K562 (cell line): ENCODE results near the gene PHKG1. TPM values are rescaled to one million over a fixed set of nuclear protein-coding genes. Genes with fewer than 3 reads are reported as not detected.

Experiments
- ATAC-seq: fragments of 200-7000 bp; cut with Tn5 transposase; 3 replicates; pipeline ENCODE4 v1.9.1; 2020; ENCODE audit warnings: moderate library complexity
- BruUV-seq: library from RNA; stranded (reverse); fragments of 400-500 nt; replicated peaks from 2 replicates; lab custom pipeline; 2021; lab: Mats Ljungman, UMichigan
- CTCF ChIA-PET: fragments of 300-600 bp; formaldehyde crosslinking; extraction: SDS; loops from one replicate; lab custom pipeline; 2021; ENCODE audit warnings: low intra/inter-chr PET ratio; lab: Yijun Ruan, JAX
- POLR2A ChIA-PET: fragments of 300-600, 350-650 bp; sonication (Branson Sonifier 250); formaldehyde crosslinking; extraction: SDS; loops from one replicate; lab custom pipeline; 2021; ENCODE audit warnings: antibody characterized with exemption, inconsistent platforms; lab: Yijun Ruan, JAX
- DNase-seq, 4 experiments: peaks; one replicate each; pipeline versions ENCODE4 v3.0.0 to v3.0.0-alpha.2; 2011 to 2018; ENCODE audit warnings: low spot score in 3 of 4, mixed read lengths in 3 of 4; ENCODE audit errors: extremely low read depth in 1 of 4
- FAIRE-seq: peaks from 2 replicates; lab custom pipeline; 2011; peaks lifted over from hg19 to GRCh38; lab: Jason Lieb, UNC
- H2AFZ ChIP-seq: 2 replicates; pipeline ENCODE4 v1.6.0; 2011; ENCODE audit warnings: low read depth, low read length, control low read depth, inconsistent platforms
- H3K27ac ChIP-seq: fragments of 200-600 bp; 3 replicates; pipeline ENCODE4 v1.8.0; 2011; ENCODE audit warnings: low read depth, mild to moderate bottlenecking, control low read depth, inconsistent platforms, low read length, moderate library complexity, mixed read lengths; ENCODE audit errors: extremely low read depth
- H3K27me3 ChIP-seq, 2 experiments: fragments of 300-600 bp in 1 of 2; 2 replicates in 1 of 2; 3 replicates in 1 of 2; pipeline versions ENCODE4 v1.6.0 to v1.8.0; 2011; ENCODE audit warnings: inconsistent platforms in 2 of 2, low read length in 2 of 2, mild to moderate bottlenecking in 1 of 2, mixed read lengths in 1 of 2, moderate library complexity in 1 of 2; ENCODE audit not compliant: control insufficient read depth in 2 of 2, insufficient read depth in 2 of 2
- H3K36me3 ChIP-seq: fragments of 300-600 bp; 3 replicates; pipeline ENCODE4 v1.8.0; 2011; ENCODE audit warnings: mild to moderate bottlenecking, low read length, inconsistent platforms; ENCODE audit not compliant: control insufficient read depth, insufficient read depth
- H3K4me1 ChIP-seq, 2 experiments: fragments of 200-600 bp in 1 of 2; replicated peaks in 1 of 2; 2 replicates in 1 of 2; 3 replicates in 1 of 2; pipeline versions ENCODE4 v1.5.1 to v1.8.0; 2011; ENCODE audit warnings: inconsistent platforms in 2 of 2, low read length in 2 of 2, mild to moderate bottlenecking in 1 of 2, mixed read lengths in 1 of 2, moderate library complexity in 1 of 2; ENCODE audit not compliant: control insufficient read depth in 2 of 2, insufficient read depth in 2 of 2
- H3K4me2 ChIP-seq: 2 replicates; pipeline ENCODE4 v1.6.1; 2011; ENCODE audit warnings: low read length, control low read depth, inconsistent platforms, mixed read lengths; ENCODE audit not compliant: insufficient read depth
- H3K4me3 ChIP-seq: fragments of 200-600 bp; sonication (generic), shearing (Covaris generic); 2 replicates; pipeline ENCODE4 v1.5.1; 2016; ENCODE audit warnings: control low read depth, inconsistent platforms
- H3K79me2 ChIP-seq: fragments of 200-600 bp; 3 replicates; pipeline ENCODE4 v1.8.0; 2011; ENCODE audit warnings: low read length, inconsistent platforms; ENCODE audit not compliant: control insufficient read depth, insufficient read depth
- H3K9ac ChIP-seq, 2 experiments: 2 replicates each; pipeline versions ENCODE4 v1.6.0 to v1.6.1; 2011; ENCODE audit warnings: low read depth in 2 of 2, low read length in 2 of 2, control low read depth in 1 of 2, inconsistent platforms in 1 of 2, mild to moderate bottlenecking in 1 of 2, mixed read lengths in 1 of 2; ENCODE audit not compliant: insufficient read depth in 1 of 2
- H3K9me1 ChIP-seq: one replicate; pipeline ENCODE4 v1.6.0; 2011; ENCODE audit warnings: inconsistent platforms, mild to moderate bottlenecking, low read length, moderate library complexity; ENCODE audit not compliant: control insufficient read depth, insufficient read depth
- H3K9me3 ChIP-seq: replicated peaks from 2 replicates; pipeline ENCODE4 v1.5.1; 2011; ENCODE audit warnings: low read depth, low read length, inconsistent platforms; ENCODE audit not compliant: control insufficient read depth, insufficient read depth
- H4K20me1 ChIP-seq: replicated peaks from 2 replicates; pipeline ENCODE4 v1.6.1; 2011; ENCODE audit warnings: low read length, inconsistent platforms, mixed read lengths; ENCODE audit not compliant: control insufficient read depth, insufficient read depth
- CBX3 ChIP-seq, 2 experiments: IDR thresholded peaks; 1 replicate in 1 of 2; 2 replicates in 1 of 2; pipeline ENCODE4 v1.6.1; 2012; ENCODE audit warnings: inconsistent platforms in 2 of 2, low read length in 2 of 2, borderline replicate concordance in 1 of 2, control low read depth in 1 of 2
- CBX5 ChIP-seq: IDR thresholded peaks from 2 replicates; pipeline ENCODE4 v1.6.1; 2014; ENCODE audit warnings: low read depth, borderline replicate concordance
- EHMT2 ChIP-seq: fragments of 450-650 bp; IDR thresholded peaks from 2 replicates; pipeline ENCODE4 v1.6.1; 2018; ENCODE audit warnings: antibody characterized with exemption
- EP300 ChIP-seq: IDR thresholded peaks from 2 replicates; pipeline ENCODE4 v1.6.1; 2012; ENCODE audit warnings: low read length, improper control_type of control experiment
- FOXP1 ChIP-seq: sonication (generic); formaldehyde crosslinking; IDR thresholded peaks from 2 replicates; pipeline ENCODE4 v1.8.0; 2022; ENCODE audit warnings: mild to moderate bottlenecking, missing genetic modification reagents
- GABPB2 ChIP-seq: fragments of 250-450 bp; sonication (Bioruptor Pico); conservative IDR thresholded peaks from 2 replicates; pipeline ENCODE4 v1.5.1; 2021; ENCODE audit warnings: mild to moderate bottlenecking
- HOXB6 ChIP-seq: fragments of 250-450 bp; sonication (Bioruptor Pico); IDR thresholded peaks from 2 replicates; pipeline ENCODE4 v1.5.1; 2022; ENCODE audit warnings: mild to moderate bottlenecking, borderline replicate concordance
- KLF10 ChIP-seq: fragments of 250-450 bp; sonication (Bioruptor Pico); IDR thresholded peaks from 2 replicates; pipeline ENCODE4 v1.6.1; 2021; ENCODE audit warnings: matching md5 sums
- MAZ ChIP-seq, 2 experiments: fragments of 450-650 bp in 1 of 2; sonication (generic) in 1 of 2; formaldehyde crosslinking; IDR thresholded peaks in 1 of 2; conservative IDR thresholded peaks in 1 of 2; 2 replicates each; pipeline versions ENCODE4 v1.4.0 to v1.5.0; 2020; ENCODE audit warnings: mild to moderate bottlenecking in 1 of 2, missing genetic modification reagents in 1 of 2
- SMARCB1 ChIP-seq: IDR thresholded peaks from 2 replicates; pipeline ENCODE4 v1.6.1; 2011; ENCODE audit warnings: improper control_type of control experiment, low read depth; ENCODE audit not compliant: insufficient read length
- TGIF2 ChIP-seq: sonication (generic); formaldehyde crosslinking; IDR thresholded peaks from 2 replicates; pipeline ENCODE4 v1.8.1; 2022; ENCODE audit warnings: mild to moderate bottlenecking, missing genetic modification reagents, moderate library complexity
- TRIM24 ChIP-seq, 2 experiments: fragments of 450-650 bp; IDR thresholded peaks; 2 replicates each; pipeline ENCODE4 v1.6.1; 2016
- TRIM28 ChIP-seq: fragments of 450-650 bp; IDR thresholded peaks from 2 replicates; pipeline ENCODE4 v1.6.1; 2017
- XRCC3 ChIP-seq: fragments of 450-650 bp; IDR thresholded peaks from 2 replicates; pipeline ENCODE4 v1.6.1; 2017; ENCODE audit warnings: mild to moderate bottlenecking, moderate library complexity
- ZFP1 ChIP-seq: fragments of 450-650 bp; formaldehyde crosslinking; IDR thresholded peaks from 2 replicates; pipeline ENCODE4 v1.4.0; 2020; ENCODE audit warnings: mild to moderate bottlenecking, mixed read lengths
- ZNF280A ChIP-seq: fragments of 450-650 bp; IDR thresholded peaks from 2 replicates; pipeline ENCODE4 v1.6.1; 2018; ENCODE audit warnings: mild to moderate bottlenecking, low read depth; ENCODE audit not compliant: partially characterized antibody
- ZNF354B ChIP-seq: fragments of 250-450 bp; sonication (Bioruptor Pico); IDR thresholded peaks from 2 replicates; pipeline ENCODE4 v1.4.0; 2020
- ZNF518B ChIP-seq: fragments of 250-450 bp; sonication (Bioruptor Pico); IDR thresholded peaks from 2 replicates; pipeline ENCODE4 v1.5.0; 2021; ENCODE audit warnings: mild to moderate bottlenecking, moderate library complexity
- WGBS: fragments of 100-300 bp; shearing (Covaris generic); methylation state at CpG from one replicate; pipeline ENCODE4 v1.1.6; 2016; ENCODE audit warnings: low coverage, mixed read lengths; ENCODE audit not compliant: insufficient coverage; ENCODE audit errors: missing lambda C conversion rate; 5-methylcytosine and 5-hydroxymethylcytosine counted together
- in situ Hi-C: fragments of 300-500 bp; cut with MboI; formaldehyde crosslinking; loops from 4 replicates; pipeline ENCODE4 v1.15.0; 2018; ENCODE audit warnings: inconsistent platforms, mixed read lengths
- intact Hi-C: fragments of 100-400 bp; cut with micrococcal nuclease; formaldehyde crosslinking; loops from 2 replicates; pipeline ENCODE4 v1.14.2; 2022
- polyA plus RNA-seq, 8 experiments: library from polyadenylated mRNA; depleted of rRNA in 4 of 8; stranded (reverse) in 5 of 8; unstranded in 3 of 8; fragments of >200 nt; fragmentation: Nextera tagmentation in 2 of 8; fragmentation: Illumina TruSeq in 1 of 8; extraction: Ambion mirVana in 2 of 8; extraction: Trizol in 1 of 8; gene quantifications; 2 replicates each; pipeline versions ENCODE4 v1.2.1 to v1.2.3, GENCODE V29; 2011 to 2014; ENCODE audit warnings: inconsistent platforms in 1 of 8, missing spikeins in 1 of 8
- total RNA-seq, 7 experiments: library from RNA; depleted of rRNA in 6 of 7; stranded (reverse); fragments of >200 nt in 6 of 7; fragmentation: Illumina TruSeq in 2 of 7; extraction: Trizol in 2 of 7; gene quantifications; 2 replicates each; pipeline versions ENCODE4 v1.2.1 to v1.2.3, GENCODE V29; 2011 to 2021; ENCODE audit warnings: low replicate concordance in 1 of 7

The PHKG1 gene
- total and polyA plus RNA-seq, 9 of the 15 experiments (the other 6 are each of a cell fraction or from before 2014, with no cell fraction given) = 0.10 to 0.83 (median 0.46) TPM

- H2AFZ ChIP-seq = peak overlapping the region; percentile 92
Measured at GRCh38 chr7:56107954-56108258, 15.2 kb upstream of the PHKG1 start.

More at GRCh38 chr7:56107954-56108258, 15.2 kb upstream of the PHKG1 start:
- intact Hi-C loops (no loop called here), in situ Hi-C loops (no loop called here)
- H3K27me3 ChIP-seq = no peaks in the 10 kb centered on the region
- peaks cover 8 to 9% of the 10 kb centered on the region in 2 experiments; a peak in 4 of 5 replicates for H3K4me1 ChIP-seq
- BruUV-seq = no TSS peak
- FAIRE-seq (no peak), ATAC-seq (no peak), DNase-seq (no peak)
- H4K20me1 ChIP-seq = peaks cover 16% of the 10 kb centered on the region; the same call in 1 of the 2 replicates
- peaks cover 12% of the 10 kb centered on the region for H3K9me3 ChIP-seq
- peak overlapping the region; percentile 79 for H3K4me2 ChIP-seq
- H3K9ac ChIP-seq = peak overlapping the region in 1 of 2 experiments; percentile 99; a peak in 2 of 4 replicates
- ChIA-PET POLR2A (interaction anchor here (1.3 to 1.7 kb wide), 3 partner anchors 9 to 23 kb away, joined by 4 to 9 read pairs (median 6); partner anchors contain the start of gene PHKG1), CTCF (no interaction called here)
- WGBS = 92% methylated on average over 1 of the region's 1 CpG
- no peak overlapping the region for H3K4me3 ChIP-seq
- H3K9me1 ChIP-seq = no peaks in the 10 kb centered on the region
- peaks cover 28% of the 10 kb centered on the region for H3K36me3 ChIP-seq
- peaks cover 35% of the 10 kb centered on the region for H3K79me2 ChIP-seq
- TF ChIP-seq ZNF354B (CRISPR knock-in tag) (no peak), CBX3 (IDR thresholded peaks at IDR 0.05; ENCODE audit: borderline replicate concordance in 1 of 2, low read length in 2 of 2) (peak in 1 of 2 experiments; percentile 46; a peak in 1 of 3 replicates), TRIM24 (IDR thresholded peaks at IDR 0.05) (peak in 1 of 2 experiments; percentile 59; a peak in 2 of 4 replicates), ZFP1 (CRISPR knock-in tag) (peak; percentile 78), TGIF2 (CRISPR knock-in tag) (no peak), CBX5 (peak; percentile 0; the same call in 1 of the 2 replicates), EP300 (no peak), XRCC3 (peak; percentile 48; the same call in 1 of the 2 replicates), ZNF518B (no peak), GABPB2 (no peak), SMARCB1 (no peak), ZNF280A (peak; percentile 84), TRIM28 (peak; percentile 85), MAZ (CRISPR knock-in tag; conservative IDR thresholded peaks at IDR 0.05 in 1 of 2, IDR thresholded peaks at IDR 0.05 in 1 of 2) (no peak), KLF10 (CRISPR knock-in tag) (no peak), FOXP1 (no peak), EHMT2 (0 out of 2 replicates have a peak, but pooled peaks have one; percentile 19), HOXB6 (CRISPR knock-in tag) (no peak)
- peak overlapping the region; percentile 99 for H3K27ac ChIP-seq
